Measurements from ENCODE around the gene KRTAP12-3. TPM values are rescaled to one million over a fixed set of nuclear protein-coding genes. Genes with fewer than 3 reads are reported as not detected.

Gene KRTAP12-3
- total and polyA plus RNA-seq, 10 of the 15 experiments (the other 5 are each of a cell fraction or from before 2014, with no cell fraction given), result not detected

- FAIRE-seq (no peak), ATAC-seq (no peak), DNase-seq (ENCODE audit: low read depth, low spot score) (no peak)
- in situ Hi-C loops (cut with MboI), result no loop called here
- BruUV-seq (replicated peaks), result no TSS peak
- TF ChIP-seq, protein P1, sequence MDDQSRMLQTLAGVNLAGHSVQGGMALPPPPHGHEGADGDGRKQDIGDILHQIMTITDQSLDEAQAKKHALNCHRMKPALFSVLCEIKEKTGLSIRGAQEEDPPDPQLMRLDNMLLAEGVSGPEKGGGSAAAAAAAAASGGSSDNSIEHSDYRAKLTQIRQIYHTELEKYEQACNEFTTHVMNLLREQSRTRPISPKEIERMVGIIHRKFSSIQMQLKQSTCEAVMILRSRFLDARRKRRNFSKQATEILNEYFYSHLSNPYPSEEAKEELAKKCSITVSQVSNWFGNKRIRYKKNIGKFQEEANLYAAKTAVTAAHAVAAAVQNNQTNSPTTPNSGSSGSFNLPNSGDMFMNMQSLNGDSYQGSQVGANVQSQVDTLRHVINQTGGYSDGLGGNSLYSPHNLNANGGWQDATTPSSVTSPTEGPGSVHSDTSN (IDR thresholded peaks at IDR 0.05; ENCODE audit: insufficient replicate concordance, low read depth, low read length), result no peak
- TF ChIP-seq PML (IDR thresholded peaks at IDR 0.05; ENCODE audit: low read length) (no peak), NR2C2 (IDR thresholded peaks at IDR 0.05; ENCODE audit: borderline replicate concordance, control insufficient read depth, insufficient read length, low read depth) (no peak), MYC (IDR thresholded peaks at IDR 0.05; ENCODE audit: insufficient read depth, insufficient read length, insufficient replicate concordance, low read length, severe bottlenecking) (no peak), ZNF207 (IDR thresholded peaks at IDR 0.05; ENCODE audit: borderline replicate concordance) (no peak), BACH1 (IDR thresholded peaks at IDR 0.05; ENCODE audit: borderline replicate concordance) (no peak), IKZF2 (IDR thresholded peaks at IDR 0.05) (no peak), BCL3 (IDR thresholded peaks at IDR 0.05; ENCODE audit: borderline replicate concordance, insufficient read depth, low read depth, low read length, poor library complexity, severe bottlenecking) (no peak)
- TF ChIP-seq, protein P2, sequence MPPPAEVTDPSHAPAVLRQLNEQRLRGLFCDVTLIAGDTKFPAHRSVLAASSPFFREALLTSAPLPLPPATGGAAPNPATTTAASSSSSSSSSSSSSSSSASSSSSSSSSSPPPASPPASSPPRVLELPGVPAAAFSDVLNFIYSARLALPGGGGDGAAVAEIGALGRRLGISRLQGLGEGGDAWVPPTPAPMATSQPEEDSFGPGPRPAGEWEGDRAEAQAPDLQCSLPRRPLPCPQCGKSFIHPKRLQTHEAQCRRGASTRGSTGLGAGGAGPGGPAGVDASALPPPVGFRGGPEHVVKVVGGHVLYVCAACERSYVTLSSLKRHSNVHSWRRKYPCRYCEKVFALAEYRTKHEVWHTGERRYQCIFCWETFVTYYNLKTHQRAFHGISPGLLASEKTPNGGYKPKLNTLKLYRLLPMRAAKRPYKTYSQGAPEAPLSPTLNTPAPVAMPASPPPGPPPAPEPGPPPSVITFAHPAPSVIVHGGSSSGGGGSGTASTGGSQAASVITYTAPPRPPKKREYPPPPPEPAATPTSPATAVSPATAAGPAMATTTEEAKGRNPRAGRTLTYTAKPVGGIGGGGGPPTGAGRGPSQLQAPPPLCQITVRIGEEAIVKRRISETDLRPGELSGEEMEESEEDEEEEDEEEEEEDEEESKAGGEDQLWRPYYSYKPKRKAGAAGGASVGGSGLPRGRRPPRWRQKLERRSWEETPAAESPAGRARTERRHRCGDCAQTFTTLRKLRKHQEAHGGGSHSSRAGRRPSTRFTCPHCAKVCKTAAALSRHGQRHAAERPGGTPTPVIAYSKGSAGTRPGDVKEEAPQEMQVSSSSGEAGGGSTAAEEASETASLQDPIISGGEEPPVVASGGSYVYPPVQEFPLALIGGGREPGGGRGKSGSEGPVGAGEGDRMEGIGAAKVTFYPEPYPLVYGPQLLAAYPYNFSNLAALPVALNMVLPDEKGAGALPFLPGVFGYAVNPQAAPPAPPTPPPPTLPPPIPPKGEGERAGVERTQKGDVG (CRISPR knock-in tag; IDR thresholded peaks at IDR 0.05), result no peak
- TF ChIP-seq, protein P3, sequence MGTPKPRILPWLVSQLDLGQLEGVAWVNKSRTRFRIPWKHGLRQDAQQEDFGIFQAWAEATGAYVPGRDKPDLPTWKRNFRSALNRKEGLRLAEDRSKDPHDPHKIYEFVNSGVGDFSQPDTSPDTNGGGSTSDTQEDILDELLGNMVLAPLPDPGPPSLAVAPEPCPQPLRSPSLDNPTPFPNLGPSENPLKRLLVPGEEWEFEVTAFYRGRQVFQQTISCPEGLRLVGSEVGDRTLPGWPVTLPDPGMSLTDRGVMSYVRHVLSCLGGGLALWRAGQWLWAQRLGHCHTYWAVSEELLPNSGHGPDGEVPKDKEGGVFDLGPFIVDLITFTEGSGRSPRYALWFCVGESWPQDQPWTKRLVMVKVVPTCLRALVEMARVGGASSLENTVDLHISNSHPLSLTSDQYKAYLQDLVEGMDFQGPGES (IDR thresholded peaks at IDR 0.05), result no peak
- ChIA-PET CTCF (no interaction called here), RAD21 (ENCODE audit: unreplicated experiment) (no interaction called here), POLR2A (no interaction called here), SMC1A (ENCODE audit: uncharacterized antibody, unreplicated experiment) (no interaction called here)
- Histone ChIP-seq H3K4me3 (no peak overlapping the region), H3K4me2 (ENCODE audit: control insufficient read depth, insufficient read depth) (no peak overlapping the region), H3K9ac (ENCODE audit: control insufficient read depth, insufficient read depth, low read length) (no peak overlapping the region), H2AFZ (ENCODE audit: control insufficient read depth, low read depth, low read length) (no peak overlapping the region), H3K79me2 (ENCODE audit: control insufficient read depth, insufficient read depth, low read length) (no peaks in the 10 kb centered on the region), H3K36me3 (ENCODE audit: control insufficient read depth in 2 of 2, insufficient read depth in 2 of 2, low read length in 1 of 2) (no peaks in the 10 kb centered on the region), H4K20me1 (ENCODE audit: control insufficient read depth, insufficient read depth) (no peaks in the 10 kb centered on the region), H3K27ac (ENCODE audit: control insufficient read depth, insufficient read depth) (no peak overlapping the region), H3K27me3 (replicated peaks in 1 of 2; ENCODE audit: control insufficient read depth in 2 of 2, insufficient read depth in 2 of 2, low read length in 1 of 2) (no peaks in the 10 kb centered on the region), H3K9me3 (replicated peaks; ENCODE audit: control insufficient read depth, insufficient read depth, low read length) (peaks cover 2% of the 10 kb centered on the region; the same call in 1 of the 3 replicates), H3K4me1 (ENCODE audit: control insufficient read depth, insufficient read depth, low read length) (no peaks in the 10 kb centered on the region)
- 12% methylated on average over 5 of the region's 5 CpGs for WGBS (ENCODE audit: insufficient coverage, insufficient replicate concordance, low lambda C conversion rate, missing lambda C conversion rate)
- intact Hi-C loops (cut with micrococcal nuclease; ENCODE audit: unreplicated experiment), result no loop called here
Observed at GRCh38 chr21:44658541-44658910, 794 bp downstream of the KRTAP12-3 start.
